Measurements from ENCODE around the gene SLC22A15. TPM values are rescaled to one million over a fixed set of nuclear protein-coding genes. Genes with fewer than 3 reads are reported as not detected.
"Not testable (repeated sequence)": the region's sequence is repeated elsewhere in the genome, so short reads cannot be mapped to it uniquely, and the experiment has no call there.

SLC22A15 gene
- total RNA-seq, 4 donors from 2014 or later: 0.53 to 6.6 (median 2.1) TPM

- no peaks in the 10 kb centered on the region for H3K36me3 ChIP-seq
- H3K27ac ChIP-seq: no peak overlapping the region
- no peaks in the 10 kb centered on the region for H3K9me3 ChIP-seq
- no peaks in the 10 kb centered on the region for H3K27me3 ChIP-seq
- H3K4me1 ChIP-seq: no peaks in the 10 kb centered on the region
- no peak for DNase-seq
- no peak overlapping the region for H3K4me3 ChIP-seq
- TF ChIP-seq CTCF (IDR thresholded peaks at IDR 0.05) (no peak), POLR2A (IDR thresholded peaks at IDR 0.05) (no peak)
Observed at GRCh38 chr1:116038679-116039078, 62.4 kb downstream of the SLC22A15 start.

GRCh38 chr1:116044071-116044470, 67.8 kb downstream of the SLC22A15 start:
- DNase-seq: no peak
- no peak overlapping the region for H3K4me3 ChIP-seq
- H3K4me1 ChIP-seq: no peaks in the 10 kb centered on the region
- H3K9me3 ChIP-seq: no peaks in the 10 kb centered on the region
- H3K27ac ChIP-seq: no peak overlapping the region
- no peaks in the 10 kb centered on the region for H3K36me3 ChIP-seq
- H3K27me3 ChIP-seq: no peaks in the 10 kb centered on the region
- TF ChIP-seq CTCF (IDR thresholded peaks at IDR 0.05) (no peak), POLR2A (IDR thresholded peaks at IDR 0.05) (no peak)

- H3K27ac ChIP-seq, H3K4me1 ChIP-seq, H3K4me3 ChIP-seq, H3K9me3 ChIP-seq, H3K36me3 ChIP-seq, H3K27me3 ChIP-seq, DNase-seq: not testable (repeated sequence)
Observed at GRCh38 chr1:116046933-116047332, 70.6 kb downstream of the SLC22A15 start.

GRCh38 chr1:116051896-116052295, 75.6 kb downstream of the SLC22A15 start:
- not testable (repeated sequence) for H3K9me3 ChIP-seq, DNase-seq, H3K36me3 ChIP-seq, H3K27me3 ChIP-seq, H3K27ac ChIP-seq, H3K4me1 ChIP-seq, H3K4me3 ChIP-seq

GRCh38 chr1:116062201-116062600, 85.9 kb downstream of the SLC22A15 start:
- no peak for DNase-seq

GRCh38 chr1:116064616-116065015, 88.3 kb downstream of the SLC22A15 start:
- Histone ChIP-seq H3K9me3 (no peaks in the 10 kb centered on the region), H3K4me3 (no peak overlapping the region), H3K4me1 (no peaks in the 10 kb centered on the region), H3K27ac (no peak overlapping the region), H3K36me3 (no peaks in the 10 kb centered on the region), H3K27me3 (no peaks in the 10 kb centered on the region)
- no peak for TF ChIP-seq CTCF (IDR thresholded peaks at IDR 0.05)
- no peak for TF ChIP-seq POLR2A (IDR thresholded peaks at IDR 0.05)
- DNase-seq: no peak

More at GRCh38 chr1:116062201-116062600, 85.9 kb downstream of the SLC22A15 start:
- TF ChIP-seq POLR2A (IDR thresholded peaks at IDR 0.05): no peak
- no peak for TF ChIP-seq CTCF (IDR thresholded peaks at IDR 0.05)
- H3K9me3 ChIP-seq: no peaks in the 10 kb centered on the region
- H3K27me3 ChIP-seq: no peaks in the 10 kb centered on the region
- H3K4me3 ChIP-seq: no peak overlapping the region
- H3K36me3 ChIP-seq: no peaks in the 10 kb centered on the region
- no peaks in the 10 kb centered on the region for H3K4me1 ChIP-seq
- no peak overlapping the region for H3K27ac ChIP-seq

GRCh38 chr1:116066868-116067565, 90.7 kb downstream of the SLC22A15 start:
- Histone ChIP-seq H3K27me3 (no peaks in the 10 kb centered on the region), H3K27ac (peak overlapping the region in 3 of 4 donors; percentile 5 to 20 (median 9)), H3K36me3 (no peaks in the 10 kb centered on the region), H3K9me3 (no peaks in the 10 kb centered on the region), H3K4me3 (no peak overlapping the region), H3K4me1 (no peaks in the 10 kb centered on the region)
- no peak for TF ChIP-seq CTCF (IDR thresholded peaks at IDR 0.05)
- no peak for TF ChIP-seq POLR2A (IDR thresholded peaks at IDR 0.05)
- no peak for DNase-seq

All from Peyer's patch (tissue), 4 donors.